SH-SY5Y (cell line): ENCODE data around the gene P4HTM.

Source experiments
- GATA2 ChIP-seq: IDR thresholded peaks from 2 replicates; pipeline ENCODE4 v1.6.1; 2011; ENCODE audit warnings: mild to moderate bottlenecking, low read depth, low read length
- GATA3 ChIP-seq: IDR thresholded peaks from 2 replicates; pipeline ENCODE4 v1.6.1; 2011; ENCODE audit warnings: low read depth, mild to moderate bottlenecking, low read length, moderate library complexity

DNA sequence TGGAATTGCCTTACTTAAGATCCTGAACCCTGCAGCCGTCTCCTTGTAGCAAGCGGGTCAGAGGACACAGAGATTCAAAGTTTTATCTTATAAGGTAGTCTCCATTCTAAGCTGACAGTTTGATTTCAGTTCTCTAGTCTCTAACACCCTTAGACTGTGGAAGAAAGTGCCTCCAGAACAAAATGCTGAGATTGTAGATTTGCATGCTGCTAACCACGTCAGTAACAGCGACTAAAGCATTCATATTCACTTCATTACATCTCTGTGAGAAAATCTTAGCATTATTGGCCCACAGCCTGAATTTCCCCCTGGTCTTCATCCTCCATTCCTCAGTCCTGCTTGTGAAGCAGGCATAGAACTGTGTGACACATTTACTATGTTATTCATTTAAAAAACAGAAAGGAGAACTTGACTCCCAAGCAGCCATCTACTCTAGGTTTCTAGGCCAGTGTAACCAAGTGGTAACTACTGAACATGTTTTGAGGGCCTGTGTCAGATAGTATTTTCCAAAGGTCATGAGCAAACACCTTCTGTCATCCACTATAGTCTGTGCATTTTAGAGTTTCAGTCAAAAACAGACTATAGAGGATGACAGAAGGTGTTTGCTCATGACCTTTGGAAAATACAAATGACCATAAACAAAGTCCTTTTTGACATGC is 44.0 kb upstream of the P4HTM start:
- no peak for TF ChIP-seq GATA3
- TF ChIP-seq GATA2: no peak
